ENCODE measurements around the gene PLOD1. TPM values are rescaled to one million over a fixed set of nuclear protein-coding genes. Genes with fewer than 3 reads are reported as not detected.
"Not testable (repeated sequence)": the region's sequence is repeated elsewhere in the genome, so short reads cannot be mapped to it uniquely, and the experiment has no call there.

PLOD1 gene
- total RNA-seq, 1 experiment from 2014 or later, result 103 TPM

GRCh38 chr1:11997081-11997850, 62.7 kb downstream of the PLOD1 start:
- DNase-seq (ENCODE audit: low spot score), result no peak
- in situ Hi-C loops (cut with HindIII; ENCODE audit: low sequenced_read_pairs), result no loop called here

- DNase-seq (ENCODE audit: low spot score), result no peak
- in situ Hi-C loops (cut with HindIII; ENCODE audit: low sequenced_read_pairs), result no loop called here
Measured at GRCh38 chr1:11998636-11999035, 64.1 kb downstream of the PLOD1 start.

DNA sequence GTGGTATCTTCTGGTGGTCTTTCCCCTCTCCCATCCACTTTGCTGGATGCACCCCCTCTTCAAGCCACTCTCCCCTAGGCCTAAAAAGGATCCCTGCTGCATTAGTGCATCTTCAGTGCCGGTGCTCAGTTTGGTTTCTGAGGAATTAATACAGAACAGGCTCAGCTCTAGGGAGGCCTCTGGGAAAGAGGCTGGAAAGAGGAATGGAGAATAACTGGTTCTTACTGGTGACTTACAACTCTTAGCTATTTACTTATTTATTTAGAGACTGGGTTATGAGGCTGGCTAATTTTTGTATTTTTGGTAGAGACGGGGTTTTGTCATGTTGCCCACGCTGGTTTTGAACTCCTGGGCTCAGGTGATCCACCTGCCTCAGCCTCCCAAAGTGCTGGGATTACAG, 64.7 kb downstream of the PLOD1 start:
- no peak for DNase-seq (ENCODE audit: low spot score)
- in situ Hi-C loops (cut with HindIII; ENCODE audit: low sequenced_read_pairs), result no loop called here

GRCh38 chr1:12001249-12001917, 66.9 kb downstream of the PLOD1 start:
- DNase-seq (ENCODE audit: low spot score), result peak; percentile 45
- in situ Hi-C loops (cut with HindIII; ENCODE audit: low sequenced_read_pairs), result no loop called here

GRCh38 chr1:12001996-12002493, 67.5 kb downstream of the PLOD1 start:
- in situ Hi-C loops (cut with HindIII; ENCODE audit: low sequenced_read_pairs), result no loop called here
- no peak for DNase-seq (ENCODE audit: low spot score)

DNA sequence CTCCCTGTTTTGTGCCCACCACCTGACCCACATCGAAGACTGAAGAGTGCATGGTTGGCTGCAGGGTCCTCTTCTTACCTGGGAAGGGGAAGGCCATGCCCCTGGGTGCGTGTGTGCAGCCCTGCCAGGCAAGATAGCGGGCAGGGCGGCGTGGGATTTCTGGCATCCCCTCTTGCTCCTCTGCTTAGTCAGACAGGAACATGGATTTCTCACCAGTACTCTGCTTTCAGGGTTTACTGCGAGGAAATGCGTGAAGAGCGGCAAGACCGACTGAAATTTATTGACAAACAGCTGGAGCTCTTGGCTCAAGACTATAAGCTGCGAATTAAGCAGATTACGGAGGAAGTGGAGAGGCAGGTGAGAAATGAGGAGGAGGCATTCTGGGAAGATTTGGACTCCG, 69.2 kb downstream of the PLOD1 start:
- in situ Hi-C loops (cut with HindIII; ENCODE audit: low sequenced_read_pairs), result no loop called here
- no peak for DNase-seq (ENCODE audit: low spot score)

DNA sequence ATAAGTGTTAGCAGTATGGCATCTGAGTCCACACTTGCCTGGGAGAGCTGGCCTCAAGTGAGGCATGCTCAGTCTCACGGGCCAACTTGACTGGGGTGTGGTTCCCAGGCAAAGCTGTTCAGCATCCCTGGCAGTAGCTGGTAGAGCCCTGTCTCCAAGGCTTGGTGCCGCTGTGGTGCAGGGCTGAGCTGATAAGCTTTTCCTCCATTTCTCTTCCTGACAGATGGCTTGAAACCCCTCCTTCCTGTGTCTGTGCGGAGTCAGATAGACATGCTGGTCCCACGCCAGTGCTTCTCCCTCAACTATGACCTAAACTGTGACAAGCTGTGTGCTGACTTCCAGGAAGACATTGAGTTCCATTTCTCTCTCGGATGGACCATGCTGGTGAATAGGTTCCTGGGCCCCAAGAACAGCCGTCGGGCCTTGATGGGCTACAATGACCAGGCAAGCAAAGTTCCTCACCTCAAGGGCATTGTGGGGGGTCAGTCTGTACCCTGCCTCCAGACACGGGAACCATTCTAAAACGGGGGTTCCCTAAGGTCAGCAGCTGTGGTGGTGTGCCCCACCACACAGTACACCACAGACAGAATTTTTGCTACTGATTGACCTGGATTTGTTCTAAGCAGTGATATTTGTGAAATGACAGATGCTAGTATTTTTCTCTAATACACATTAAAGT, 71.1 kb downstream of the PLOD1 start:
- in situ Hi-C loops (cut with HindIII; ENCODE audit: low sequenced_read_pairs), result no loop called here
- peak; percentile 73 for DNase-seq (ENCODE audit: low spot score)

DNA sequence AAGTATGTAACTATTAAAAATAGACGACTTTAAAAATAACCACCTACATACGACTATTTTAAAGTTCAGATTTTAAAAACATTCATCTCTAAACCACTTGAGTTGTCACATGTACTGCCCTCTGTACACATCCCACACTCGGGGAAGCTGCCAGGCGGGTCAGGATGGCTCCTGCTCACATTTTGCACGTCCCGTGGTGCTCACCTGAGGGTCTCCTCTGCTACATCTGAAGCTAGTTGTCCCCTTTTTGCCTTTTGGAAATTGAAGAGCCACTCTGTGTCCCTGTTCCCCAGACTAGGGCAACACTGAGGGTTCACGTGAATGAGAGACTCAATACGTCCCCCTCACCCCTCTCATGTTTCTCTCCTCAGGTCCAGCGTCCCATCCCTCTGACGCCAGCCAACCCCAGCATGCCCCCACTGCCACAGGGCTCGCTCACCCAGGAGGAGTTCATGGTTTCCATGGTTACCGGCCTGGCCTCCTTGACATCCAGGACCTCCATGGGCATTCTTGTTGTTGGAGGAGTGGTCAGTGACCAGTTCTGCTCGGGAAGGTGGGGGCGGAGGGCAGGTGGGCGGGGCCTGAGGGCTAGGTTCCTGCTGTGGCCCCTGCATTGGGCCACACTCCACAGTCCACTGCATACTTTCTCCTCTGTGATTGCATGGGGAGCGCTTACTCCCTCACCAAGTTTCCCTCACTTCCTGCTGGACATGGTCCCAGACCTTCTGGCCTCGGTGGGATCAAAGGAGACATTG, 71.8 kb downstream of the PLOD1 start:
- in situ Hi-C loops (cut with HindIII; ENCODE audit: low sequenced_read_pairs), result no loop called here
- DNase-seq (ENCODE audit: low spot score), result no peak

DNA sequence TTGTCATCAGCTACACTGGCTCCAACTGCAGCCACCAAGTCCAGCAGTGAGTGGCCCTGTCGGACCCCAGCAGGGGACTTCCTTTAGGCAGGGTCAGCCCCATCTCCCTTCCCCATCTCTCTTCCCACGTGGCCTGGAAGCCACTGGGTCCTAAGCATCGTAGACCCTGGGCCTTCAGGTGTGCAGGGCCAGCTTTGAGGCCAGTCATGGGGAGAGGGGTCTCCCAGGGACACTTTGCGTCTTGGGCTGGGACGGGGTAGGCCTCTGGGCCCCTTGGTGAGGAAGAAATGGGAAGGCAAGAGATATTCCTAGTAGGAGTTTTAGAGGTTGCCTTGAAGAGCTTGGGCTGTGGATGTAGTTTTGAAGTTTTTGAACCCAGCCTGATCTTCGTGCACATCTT, 72.7 kb downstream of the PLOD1 start:
- in situ Hi-C loops (cut with HindIII; ENCODE audit: low sequenced_read_pairs), result no loop called here
- no peak for DNase-seq (ENCODE audit: low spot score)

- in situ Hi-C loops (cut with HindIII; ENCODE audit: low sequenced_read_pairs); DNase-seq (ENCODE audit: low spot score): not testable (repeated sequence)
Measured at GRCh38 chr1:12008355-12008754, 73.8 kb downstream of the PLOD1 start.

DNA sequence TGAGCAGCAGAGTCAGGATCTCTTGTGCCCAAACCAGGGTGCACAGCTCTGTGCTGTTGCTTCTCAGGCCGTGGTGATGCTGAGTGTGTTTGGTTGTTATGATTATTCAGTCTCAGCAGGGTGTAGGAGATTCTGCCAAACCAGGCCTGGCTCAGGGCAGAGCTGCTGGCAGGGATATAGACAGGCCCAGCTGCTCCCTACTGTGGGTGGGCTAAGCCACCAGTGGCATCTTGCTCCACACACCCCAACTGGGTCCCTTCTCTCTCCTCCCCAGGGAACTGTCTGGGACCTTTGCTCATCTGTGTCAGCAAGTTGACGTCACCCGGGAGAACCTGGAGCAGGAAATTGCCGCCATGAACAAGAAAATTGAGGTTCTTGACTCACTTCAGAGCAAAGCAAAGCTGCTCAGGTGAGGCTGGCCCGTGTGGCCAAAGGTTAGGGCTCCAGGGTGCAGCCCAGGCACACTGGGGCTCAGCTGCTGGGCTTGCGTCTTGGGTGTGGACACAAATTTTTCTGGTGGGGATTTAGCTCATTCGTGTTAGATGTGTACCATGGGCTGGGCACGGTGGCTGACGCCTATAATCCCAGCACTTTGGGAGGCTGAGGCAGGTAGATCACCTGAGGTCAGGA, 74.9 kb downstream of the PLOD1 start:
- in situ Hi-C loops (cut with HindIII; ENCODE audit: low sequenced_read_pairs), result no loop called here
- DNase-seq (ENCODE audit: low spot score), result peak; percentile 74

DNA sequence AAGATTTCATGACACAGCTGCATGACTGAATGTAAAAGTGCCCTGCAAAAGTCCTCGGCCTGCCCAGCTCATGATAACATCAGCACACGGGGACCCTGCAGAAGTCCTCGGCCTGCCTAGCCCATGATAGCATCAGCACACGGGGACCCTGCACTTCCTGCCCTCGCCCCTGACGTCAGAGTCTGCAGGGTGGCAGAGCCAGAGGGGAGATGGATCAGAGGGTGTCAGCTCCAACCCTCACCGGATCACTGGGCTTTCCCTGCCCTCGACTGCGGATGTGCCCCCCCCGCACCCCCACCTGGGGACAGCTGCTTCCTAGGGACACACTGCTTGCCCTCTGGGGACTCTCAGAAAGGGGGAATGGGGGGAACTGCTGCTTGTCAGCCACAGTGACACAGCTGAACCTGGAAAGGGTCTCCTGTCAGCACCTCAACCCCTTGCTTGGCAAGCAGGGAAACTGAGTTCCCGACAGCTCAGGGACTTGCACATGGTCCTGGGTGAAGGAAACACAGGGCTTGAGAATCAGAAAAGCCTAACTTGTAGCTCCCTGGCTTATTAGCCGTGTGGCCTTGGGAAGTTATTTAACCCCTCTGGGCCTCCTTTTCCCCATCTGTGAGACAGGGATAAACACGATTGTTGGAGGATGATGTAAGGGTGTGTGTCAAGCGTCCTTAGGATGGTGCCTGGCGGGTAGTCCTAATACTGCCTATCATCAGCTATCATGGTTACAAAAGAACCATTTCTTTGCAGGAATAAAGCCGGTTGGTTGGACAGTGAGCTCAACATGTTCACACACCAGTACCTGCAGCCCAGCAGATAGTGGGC, 76.4 kb downstream of the PLOD1 start:
- DNase-seq (ENCODE audit: low spot score), result no peak
- in situ Hi-C loops (cut with HindIII; ENCODE audit: low sequenced_read_pairs), result no loop called here

DNA sequence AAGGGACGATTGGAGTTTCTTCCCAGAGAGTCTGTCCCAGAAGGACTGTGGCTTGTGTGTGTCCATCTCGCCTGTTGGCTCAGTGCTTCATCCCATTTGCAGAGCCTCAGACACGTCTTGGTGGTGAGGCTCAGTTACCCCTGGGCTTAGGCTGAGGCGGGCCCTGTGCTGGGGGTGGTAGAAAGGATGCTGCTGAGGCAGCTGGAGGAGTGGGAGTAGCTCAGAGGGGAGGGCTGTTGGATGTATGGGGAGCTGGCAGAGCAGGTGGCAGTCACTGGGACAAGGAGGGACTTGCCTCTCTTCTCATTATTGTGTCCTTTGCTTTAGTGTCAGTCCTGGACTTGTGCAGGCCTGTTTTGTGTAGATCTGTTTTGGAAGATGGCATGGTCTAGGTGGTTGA, 77.5 kb downstream of the PLOD1 start:
- in situ Hi-C loops (cut with HindIII; ENCODE audit: low sequenced_read_pairs), result no loop called here
- no peak for DNase-seq (ENCODE audit: low spot score)

GRCh38 chr1:12012560-12013316, 78.2 kb downstream of the PLOD1 start:
- peak; percentile 64 for DNase-seq (ENCODE audit: low spot score)
- in situ Hi-C loops (cut with HindIII; ENCODE audit: low sequenced_read_pairs), result no loop called here

GRCh38 chr1:12014141-12014991, 79.8 kb downstream of the PLOD1 start:
- in situ Hi-C loops (cut with HindIII; ENCODE audit: low sequenced_read_pairs), result no loop called here
- DNase-seq (ENCODE audit: low spot score), result no peak

DNA sequence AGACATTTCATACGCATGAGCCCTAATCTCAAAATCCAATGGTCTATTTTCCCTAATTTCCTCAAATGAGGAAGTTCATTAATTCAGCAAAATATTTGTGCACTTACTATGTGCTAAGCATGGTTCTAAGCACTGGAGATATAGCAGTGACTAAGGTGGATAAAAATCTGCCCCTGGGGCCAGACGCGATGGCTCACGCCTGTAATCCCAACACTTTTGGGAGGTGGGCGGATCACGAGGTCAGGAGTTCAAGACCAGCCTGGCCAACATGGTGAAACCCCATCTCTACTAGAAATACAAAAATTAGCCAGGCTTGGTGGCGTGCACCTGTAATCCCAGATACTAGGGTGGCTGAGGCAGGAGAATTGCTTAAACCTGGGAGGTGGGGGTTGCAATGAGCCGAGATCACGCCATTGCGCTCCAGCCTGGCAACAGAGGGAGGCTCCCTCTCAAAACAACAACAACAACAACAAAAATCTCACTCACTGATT, 80.5 kb downstream of the PLOD1 start:
- DNase-seq (ENCODE audit: low spot score), result no peak
- in situ Hi-C loops (cut with HindIII; ENCODE audit: low sequenced_read_pairs), result no loop called here

GRCh38 chr1:12015499-12015898, 81.0 kb downstream of the PLOD1 start:
- no peak for DNase-seq (ENCODE audit: low spot score)
- in situ Hi-C loops (cut with HindIII; ENCODE audit: low sequenced_read_pairs), result no loop called here
